GM19452 (cell line): ENCODE data around the gene ORM2.
"Not testable (repeated sequence)": the region's sequence is repeated elsewhere in the genome, so short reads cannot be mapped to it uniquely, and the experiment has no call there.

ENCODE experiments used
- ATAC-seq: cut with Tn5 transposase; IDR thresholded peaks from one replicate; pipeline ENCODE4 v1.9.1; 2021; ENCODE audit not compliant: unreplicated experiment

The ORM2 gene

GRCh38 chr9:114329625-114330022, at the start of gene ORM2:
ORM2 (plus strand) TSS chr9:114329869; CDS start chr9:114329905, 36 bp downstream.
- not testable (repeated sequence) for ATAC-seq

DNA sequence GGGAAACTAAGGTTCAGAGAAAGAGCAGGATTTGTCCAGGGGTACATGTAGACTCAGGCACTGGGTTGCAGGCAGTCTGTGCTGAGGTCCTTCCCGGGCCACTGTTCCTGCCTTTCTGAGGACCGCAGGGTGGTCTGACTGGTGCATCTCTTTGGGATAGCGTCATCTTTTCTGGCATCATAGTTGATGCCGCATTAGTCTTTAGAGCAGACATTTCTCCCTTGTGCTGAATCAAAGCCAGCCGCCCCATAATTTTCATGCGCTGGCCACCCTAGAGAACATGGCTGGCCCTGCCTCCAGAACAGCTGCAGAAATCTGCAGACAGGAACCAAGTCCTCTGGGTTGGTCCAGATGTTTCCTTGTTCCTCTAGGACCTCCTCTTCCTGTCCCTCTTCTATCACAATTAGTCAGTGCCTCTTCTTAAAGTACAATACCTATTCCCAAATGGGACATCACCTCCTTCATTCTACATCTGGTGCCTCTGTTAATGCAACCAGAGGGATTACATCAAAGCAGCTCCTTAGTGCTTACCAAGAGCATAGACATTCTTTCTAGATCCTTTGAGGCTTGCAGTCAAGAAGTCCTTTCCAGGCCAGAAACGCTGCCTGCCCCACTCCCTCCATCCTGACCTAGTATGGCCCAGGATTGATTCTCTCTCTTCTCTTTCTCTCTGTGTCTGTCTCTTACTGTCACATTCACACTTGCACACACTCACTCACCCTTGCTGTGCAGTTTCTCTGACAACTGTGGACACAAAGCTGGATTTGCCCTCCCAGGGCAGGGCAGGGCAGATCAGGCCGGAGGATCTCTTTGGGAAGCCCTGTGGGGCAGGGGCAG, 48.8 kb upstream of the ORM2 start:
- no peak for ATAC-seq

GRCh38 chr9:114281473-114282103, 48.1 kb upstream of the ORM2 start:
- no peak for ATAC-seq

GRCh38 chr9:114282104-114282485, 47.6 kb upstream of the ORM2 start:
- no peak for ATAC-seq

- no peak for ATAC-seq
These were observed 47.2 kb upstream of the ORM2 start for GRCh38 chr9:114282507-114282906.

- no peak for ATAC-seq
These were observed 46.7 kb upstream of the ORM2 start for GRCh38 chr9:114282926-114283325.

DNA sequence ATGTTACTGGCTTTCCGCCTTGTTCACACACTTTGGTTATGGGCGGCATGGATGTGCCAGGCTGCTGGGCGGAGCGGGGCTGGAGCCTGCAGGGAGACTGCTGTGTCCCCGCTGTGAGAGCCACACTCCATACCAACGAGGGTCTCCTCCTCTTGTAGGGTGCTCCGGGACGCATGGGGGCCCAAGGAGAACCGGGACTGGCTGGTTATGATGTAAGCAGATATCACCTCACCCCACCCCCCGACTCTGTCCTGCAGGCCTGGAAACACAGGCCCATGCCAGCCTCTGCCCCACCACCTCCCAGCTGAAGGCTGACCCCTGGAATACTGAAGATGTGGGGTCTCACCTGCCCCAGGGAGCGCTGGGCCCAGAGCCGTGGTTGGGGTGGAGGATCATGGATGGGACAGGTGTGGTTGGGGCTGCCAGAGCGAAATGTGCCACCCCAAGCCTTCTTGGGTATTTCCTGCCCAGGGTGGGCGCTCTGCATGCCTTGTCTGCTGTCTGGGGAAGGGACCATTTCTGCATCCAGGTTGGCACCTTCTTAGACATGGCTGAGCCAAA, 46.0 kb upstream of the ORM2 start:
- ATAC-seq: no peak

GRCh38 chr9:114284316-114285060, 45.2 kb upstream of the ORM2 start:
- no peak for ATAC-seq

DNA sequence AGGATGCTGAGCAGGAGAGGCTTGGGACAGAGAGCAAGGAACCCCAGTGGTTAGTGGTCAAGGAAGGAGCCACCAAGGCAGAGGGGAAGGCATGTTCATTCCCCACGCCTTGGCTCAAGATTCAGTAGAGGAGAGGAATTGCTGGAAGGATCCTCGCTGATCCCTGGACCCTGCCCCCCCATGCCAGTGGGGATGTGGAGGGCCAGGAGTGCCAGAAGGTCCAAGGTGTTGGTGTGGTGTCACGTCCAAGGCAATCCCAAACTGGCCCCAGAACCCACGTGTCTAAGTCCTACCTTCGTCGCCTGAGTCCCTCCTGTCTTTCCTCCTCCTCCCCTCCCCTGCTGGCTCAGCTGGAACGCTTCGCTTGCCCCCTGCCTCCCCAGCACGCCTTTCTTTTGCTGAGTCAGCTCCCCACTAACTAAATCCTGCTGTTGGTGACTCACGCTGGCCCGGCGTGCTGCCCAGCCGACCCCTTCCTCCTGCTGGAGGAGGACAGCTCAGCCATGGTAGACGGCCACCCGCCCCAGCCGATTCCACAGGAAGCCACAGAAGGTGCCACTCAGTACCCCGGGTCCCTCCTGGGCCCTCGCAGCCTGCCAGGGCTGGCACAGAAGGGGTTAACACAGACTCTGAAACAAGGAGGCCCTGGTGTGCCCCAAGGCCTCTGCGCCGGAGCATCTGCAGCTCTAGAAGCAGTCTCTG, 44.4 kb upstream of the ORM2 start:
- no peak for ATAC-seq

- ATAC-seq: no peak
These were observed 43.5 kb upstream of the ORM2 start for GRCh38 chr9:114286146-114286679.

GRCh38 chr9:114287001-114287762, 42.5 kb upstream of the ORM2 start:
- ATAC-seq: no peak

- no peak for ATAC-seq
These were observed 41.9 kb upstream of the ORM2 start for GRCh38 chr9:114287763-114288192.

DNA sequence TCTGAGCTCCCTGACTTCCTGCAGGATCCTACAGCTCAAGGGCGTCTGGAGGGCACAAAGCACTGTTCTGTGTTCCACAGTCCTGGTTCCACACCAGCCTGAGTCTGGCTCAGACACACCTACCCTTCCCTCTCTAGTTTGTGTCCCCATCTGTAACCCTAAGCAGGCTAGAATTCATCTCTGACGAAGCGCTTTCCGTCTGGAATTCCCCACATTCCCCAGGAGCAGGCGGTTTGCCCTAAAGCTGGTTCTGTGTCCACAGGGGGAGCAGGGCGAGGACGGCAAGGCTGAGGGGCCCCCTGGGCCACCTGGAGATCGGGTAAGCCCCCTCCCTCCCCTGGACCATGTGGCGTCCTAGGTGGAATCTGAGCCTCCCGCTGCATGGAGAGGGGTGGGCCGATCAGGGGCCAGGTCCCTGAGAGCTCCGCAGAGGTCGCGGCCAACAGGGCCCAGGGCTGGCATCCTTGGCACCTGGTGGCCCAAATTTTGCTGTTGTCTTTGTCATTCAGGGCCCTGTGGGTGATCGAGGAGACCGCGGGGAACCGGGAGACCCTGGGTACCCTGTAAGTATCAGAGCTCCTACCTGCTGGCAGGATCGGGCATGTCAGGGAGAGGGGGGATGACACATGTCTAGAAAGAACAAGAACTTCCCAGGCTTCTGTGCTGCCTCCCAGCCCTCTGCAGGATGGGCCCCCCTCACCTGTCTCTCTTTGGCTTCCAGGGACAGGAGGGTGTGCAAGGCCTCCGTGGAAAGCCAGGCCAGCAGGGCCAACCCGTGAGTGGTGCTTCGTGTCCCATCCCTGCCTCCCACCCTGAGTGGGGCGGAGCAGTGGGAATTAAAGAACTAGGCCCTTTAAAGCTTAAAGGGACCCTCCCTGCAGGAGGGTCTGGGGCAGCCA, 41.2 kb upstream of the ORM2 start:
- no peak for ATAC-seq

DNA sequence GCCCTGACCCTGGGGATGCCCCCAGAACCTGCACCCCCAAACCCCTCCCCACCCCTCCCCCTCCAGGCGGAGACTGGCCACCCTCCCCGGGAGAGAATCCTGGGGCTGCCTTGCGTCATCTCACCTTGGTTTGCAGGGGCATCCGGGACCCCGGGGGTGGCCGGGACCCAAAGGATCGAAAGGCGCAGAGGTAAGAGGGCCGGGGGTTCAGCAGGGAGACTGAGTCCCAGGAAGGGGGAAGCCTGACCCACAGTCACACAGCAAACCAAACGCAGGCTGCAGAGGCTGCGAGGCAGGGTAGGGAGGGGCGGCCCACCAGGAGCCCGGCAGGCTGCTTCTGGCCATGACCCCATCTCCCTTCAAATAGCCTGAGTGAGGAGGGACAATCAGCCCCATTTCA, 40.6 kb upstream of the ORM2 start:
- no peak for ATAC-seq

GRCh38 chr9:114289571-114290481, 39.8 kb upstream of the ORM2 start:
- no peak for ATAC-seq

DNA sequence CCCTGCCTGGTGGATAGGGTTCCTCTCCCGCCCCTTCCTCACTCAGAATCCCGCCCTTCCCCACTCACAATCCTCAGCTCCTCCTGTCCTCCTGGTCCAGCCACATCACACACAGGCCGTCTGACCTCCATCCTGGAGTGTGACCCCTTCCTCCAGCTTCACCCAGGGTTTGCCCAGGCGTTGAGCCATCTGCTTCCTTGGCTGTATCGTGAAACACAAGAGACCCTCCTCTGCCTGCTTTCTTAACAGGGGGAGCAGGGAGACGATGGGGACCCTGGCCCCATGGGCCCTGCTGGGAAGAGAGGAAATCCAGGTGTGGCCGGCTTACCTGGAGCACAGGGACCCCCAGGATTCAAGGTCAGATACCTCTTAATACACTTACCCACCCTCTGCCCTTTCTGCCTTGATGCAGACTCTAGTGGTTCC, 39.1 kb upstream of the ORM2 start:
- ATAC-seq: no peak

DNA sequence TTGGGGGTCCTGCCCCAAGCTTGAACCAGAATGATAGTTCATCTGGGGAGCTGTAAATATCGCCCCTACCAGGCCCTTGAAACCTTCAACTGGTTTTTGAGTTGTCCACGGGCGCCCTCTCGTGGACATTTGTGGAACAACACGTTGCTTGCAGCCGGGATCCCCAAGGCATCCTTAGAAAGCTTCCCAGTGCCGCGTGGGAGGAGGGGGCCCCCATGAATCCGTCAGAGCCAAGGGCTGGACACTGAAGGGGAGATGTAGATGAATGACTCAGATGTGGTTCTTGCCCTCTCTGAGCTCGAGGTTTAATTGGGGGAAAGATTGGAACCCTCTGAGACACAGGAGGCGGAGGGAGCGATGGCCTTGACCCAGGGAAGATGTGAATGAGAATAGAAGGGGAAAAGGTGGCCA, 38.6 kb upstream of the ORM2 start:
- ATAC-seq: no peak
